ENCODE data around the gene SCAMP4. TPM values are rescaled to one million over a fixed set of nuclear protein-coding genes. Genes with fewer than 3 reads are reported as not detected.

Gene SCAMP4
- total RNA-seq, 3 donors from 2014 or later = 41.4 to 66.6 (median 44.6) TPM

DNA sequence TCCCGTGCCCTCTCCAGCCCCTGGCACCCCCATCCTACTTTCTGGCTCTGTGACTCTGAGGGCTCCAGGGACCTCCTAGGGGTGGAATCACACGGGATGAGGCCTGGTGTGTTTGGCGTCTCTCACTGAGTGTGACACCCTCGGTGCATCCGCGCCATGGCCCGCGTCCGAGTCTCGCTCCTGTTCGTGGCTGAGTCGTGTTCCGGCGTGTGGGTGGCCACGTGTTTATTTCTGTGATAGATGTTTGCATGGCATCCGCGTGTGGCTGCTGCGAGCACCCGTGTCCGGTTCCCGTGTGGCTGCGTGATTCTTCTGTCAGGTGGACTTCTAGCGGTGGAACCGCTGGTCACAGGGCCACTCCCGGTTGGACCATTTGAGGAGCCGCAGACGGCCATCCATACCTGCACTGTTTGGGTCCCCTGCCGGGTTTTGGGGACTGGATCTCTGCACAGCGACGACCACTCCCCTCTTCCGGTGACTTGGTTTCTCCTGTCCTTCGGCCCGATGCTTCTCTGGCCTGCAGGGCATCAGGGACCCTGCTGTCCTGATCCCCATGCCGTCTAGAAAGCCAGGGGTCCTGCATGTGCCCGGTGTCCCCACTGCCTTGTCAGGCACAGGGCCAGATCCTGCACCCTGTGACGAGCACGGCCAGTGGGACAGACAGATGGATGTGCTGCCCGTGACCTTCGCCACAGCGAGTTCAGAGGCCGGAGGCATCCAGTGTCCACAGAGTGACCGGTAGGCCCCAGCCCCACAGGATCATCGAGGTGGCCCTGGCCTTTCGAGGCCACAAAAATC lies 44.3 kb downstream of the SCAMP4 start:
- no peaks in the 10 kb centered on the region for H3K4me1 ChIP-seq
- no peak for TF ChIP-seq POLR2A (IDR thresholded peaks at IDR 0.05)
- TF ChIP-seq POLR2AphosphoS5 (IDR thresholded peaks at IDR 0.05) = no peak
- TF ChIP-seq CTCF (IDR thresholded peaks at IDR 0.05) = no peak
- no peak overlapping the region for H3K4me3 ChIP-seq
- no peak overlapping the region for H3K27ac ChIP-seq
- H3K36me3 ChIP-seq = no peaks in the 10 kb centered on the region
- no peak for DNase-seq (ENCODE audit: low spot score in 2 of 2)
- intact Hi-C loops (cut with DNase I; ENCODE audit: low total_unique reads) = loop anchor here (1.0 kb wide), 1 partner anchor 37 kb away; no protein-coding TSS in a partner anchor
- H3K9me3 ChIP-seq = no peaks in the 10 kb centered on the region
- no peaks in the 10 kb centered on the region for H3K27me3 ChIP-seq

GRCh38 chr19:1950640-1951039 lies 45.4 kb downstream of the SCAMP4 start:
- no peak for DNase-seq (ENCODE audit: low spot score in 2 of 2)
- intact Hi-C loops (cut with DNase I; ENCODE audit: low total_unique reads) = loop anchor here (1.0 kb wide), 1 partner anchor 36 kb away; no protein-coding TSS in a partner anchor
- no peak for TF ChIP-seq CTCF (IDR thresholded peaks at IDR 0.05)
- no peak for TF ChIP-seq POLR2AphosphoS5 (IDR thresholded peaks at IDR 0.05)
- no peak for TF ChIP-seq POLR2A (IDR thresholded peaks at IDR 0.05)
- H3K27ac ChIP-seq = no peak overlapping the region
- H3K36me3 ChIP-seq = no peaks in the 10 kb centered on the region
- no peak overlapping the region for H3K4me3 ChIP-seq
- no peaks in the 10 kb centered on the region for H3K4me1 ChIP-seq
- no peaks in the 10 kb centered on the region for H3K27me3 ChIP-seq
- no peaks in the 10 kb centered on the region for H3K9me3 ChIP-seq

DNA sequence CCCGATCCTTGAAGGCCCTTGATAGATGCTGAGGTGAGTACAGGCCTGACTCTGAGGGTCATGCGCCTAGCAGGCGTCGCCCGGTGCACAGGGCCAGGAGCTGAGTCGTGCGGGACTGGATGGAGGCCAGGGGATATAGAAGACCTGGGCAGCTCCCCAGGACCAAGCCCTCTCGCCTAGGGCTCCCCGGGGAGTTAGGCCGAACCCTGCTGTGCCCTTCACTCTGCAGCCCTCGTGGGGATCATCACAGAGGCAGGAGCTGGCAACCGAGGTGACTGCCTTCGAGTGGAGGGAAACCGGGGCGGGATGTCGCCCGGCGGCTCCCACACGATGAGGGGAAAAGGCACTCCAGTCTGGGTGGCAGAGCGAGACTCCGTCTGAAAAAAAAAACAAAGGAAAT lies 47.4 kb downstream of the SCAMP4 start:
- H3K27me3 ChIP-seq = no peaks in the 10 kb centered on the region
- no peaks in the 10 kb centered on the region for H3K36me3 ChIP-seq
- no peak overlapping the region for H3K27ac ChIP-seq
- no peak overlapping the region for H3K4me3 ChIP-seq
- no peaks in the 10 kb centered on the region for H3K4me1 ChIP-seq
- TF ChIP-seq POLR2A (IDR thresholded peaks at IDR 0.05) (no peak), POLR2AphosphoS5 (IDR thresholded peaks at IDR 0.05) (no peak), CTCF (IDR thresholded peaks at IDR 0.05) (no peak)
- intact Hi-C loops (cut with DNase I; ENCODE audit: low total_unique reads) = no loop called here
- DNase-seq (ENCODE audit: low spot score in 2 of 2) = no peak
- H3K9me3 ChIP-seq = no peaks in the 10 kb centered on the region

DNA sequence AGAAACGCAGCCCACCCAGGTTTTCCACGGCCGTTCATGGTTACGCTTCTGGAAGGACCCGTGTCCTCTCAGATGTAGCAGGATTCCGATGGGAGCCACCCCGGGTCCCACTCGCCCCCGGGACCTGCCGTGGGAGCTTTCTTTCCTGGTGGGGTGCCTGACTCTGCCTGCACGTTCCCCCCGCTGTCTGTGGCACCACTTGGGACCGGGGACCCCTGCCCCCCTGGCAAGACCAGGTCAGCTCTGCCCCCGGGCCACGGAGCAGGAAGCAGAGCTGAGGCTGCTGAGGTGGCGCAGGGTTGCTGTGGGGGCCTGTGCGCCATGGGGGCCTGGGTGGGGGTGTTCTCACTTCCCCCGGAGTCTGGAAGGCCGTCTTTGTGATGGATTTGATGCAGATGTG lies 47.8 kb downstream of the SCAMP4 start:
- H3K27ac ChIP-seq = no peak overlapping the region
- no peaks in the 10 kb centered on the region for H3K4me1 ChIP-seq
- no peaks in the 10 kb centered on the region for H3K36me3 ChIP-seq
- intact Hi-C loops (cut with DNase I; ENCODE audit: low total_unique reads) = no loop called here
- H3K27me3 ChIP-seq = no peaks in the 10 kb centered on the region
- no peaks in the 10 kb centered on the region for H3K9me3 ChIP-seq
- no peak overlapping the region for H3K4me3 ChIP-seq
- no peak for TF ChIP-seq POLR2A (IDR thresholded peaks at IDR 0.05)
- TF ChIP-seq CTCF (IDR thresholded peaks at IDR 0.05) = no peak
- TF ChIP-seq POLR2AphosphoS5 (IDR thresholded peaks at IDR 0.05) = no peak
- DNase-seq (ENCODE audit: low spot score in 2 of 2) = no peak

DNA sequence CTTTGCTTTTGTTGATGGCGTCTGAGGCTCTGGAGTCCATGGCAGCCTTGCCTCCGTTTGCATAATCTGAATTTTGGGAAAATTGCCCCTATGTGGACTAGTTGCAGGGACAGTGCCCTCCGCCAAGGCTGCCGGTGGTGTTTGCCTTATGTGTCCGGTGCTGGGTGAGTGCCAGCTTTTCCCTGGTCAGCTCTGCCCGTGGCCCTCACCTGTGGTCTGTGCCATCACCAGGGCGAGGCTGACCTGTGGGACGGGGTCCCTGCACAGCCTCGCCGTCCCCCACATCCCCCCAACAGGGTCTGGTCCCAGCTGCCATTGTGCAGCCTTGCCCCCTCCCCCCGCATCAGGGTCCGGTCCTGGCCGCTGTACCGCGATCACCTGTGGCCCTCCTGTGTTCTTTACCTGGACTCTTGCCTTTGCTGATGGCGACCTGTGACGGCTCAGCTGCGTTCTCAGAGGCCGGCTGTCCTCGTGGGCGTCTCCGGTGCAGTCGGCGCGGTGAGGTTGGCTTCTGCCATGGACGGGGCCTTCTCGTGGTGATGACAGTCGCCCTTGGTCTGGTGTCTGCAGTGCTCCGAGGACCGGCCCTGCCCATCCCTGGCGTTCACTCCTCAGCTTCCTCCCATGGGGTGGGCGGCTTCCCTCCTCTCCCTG lies 48.4 kb downstream of the SCAMP4 start:
- intact Hi-C loops (cut with DNase I; ENCODE audit: low total_unique reads) = no loop called here
- DNase-seq (ENCODE audit: low spot score in 2 of 2) = no peak
- Histone ChIP-seq H3K9me3 (no peaks in the 10 kb centered on the region), H3K27ac (no peak overlapping the region), H3K36me3 (no peaks in the 10 kb centered on the region), H3K4me1 (no peaks in the 10 kb centered on the region), H3K27me3 (no peaks in the 10 kb centered on the region), H3K4me3 (no peak overlapping the region)
- TF ChIP-seq POLR2A (IDR thresholded peaks at IDR 0.05) (no peak), POLR2AphosphoS5 (IDR thresholded peaks at IDR 0.05) (no peak), CTCF (IDR thresholded peaks at IDR 0.05) (no peak)
